Measurements from ENCODE around the gene UNC45A. TPM values are rescaled to one million over a fixed set of nuclear protein-coding genes. Genes with fewer than 3 reads are reported as not detected.

Gene UNC45A
- total RNA-seq, 1 donor = 116 TPM

DNA sequence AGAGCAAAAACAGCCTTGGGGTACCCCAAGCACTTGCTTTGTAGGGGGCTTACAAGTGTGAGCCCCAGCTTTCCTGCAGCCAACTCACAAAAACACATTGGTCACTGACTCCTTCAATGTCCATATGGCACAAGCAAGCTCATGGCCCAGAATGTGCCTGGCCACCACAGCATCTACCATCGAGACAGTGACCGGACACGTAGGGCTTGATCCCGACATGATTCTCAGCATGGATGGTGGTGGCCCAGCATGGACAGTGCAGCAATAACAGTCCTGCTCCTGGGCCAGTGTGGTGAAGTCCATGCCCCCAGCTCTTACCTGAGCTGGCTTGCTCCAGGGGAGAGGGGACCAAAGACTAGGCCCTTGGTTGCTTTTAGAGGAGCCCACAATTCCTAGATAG, 6.0 kb downstream of the UNC45A start:
- no peak for DNase-seq (ENCODE audit: low read depth in 2 of 3, low spot score in 2 of 3)

DNA sequence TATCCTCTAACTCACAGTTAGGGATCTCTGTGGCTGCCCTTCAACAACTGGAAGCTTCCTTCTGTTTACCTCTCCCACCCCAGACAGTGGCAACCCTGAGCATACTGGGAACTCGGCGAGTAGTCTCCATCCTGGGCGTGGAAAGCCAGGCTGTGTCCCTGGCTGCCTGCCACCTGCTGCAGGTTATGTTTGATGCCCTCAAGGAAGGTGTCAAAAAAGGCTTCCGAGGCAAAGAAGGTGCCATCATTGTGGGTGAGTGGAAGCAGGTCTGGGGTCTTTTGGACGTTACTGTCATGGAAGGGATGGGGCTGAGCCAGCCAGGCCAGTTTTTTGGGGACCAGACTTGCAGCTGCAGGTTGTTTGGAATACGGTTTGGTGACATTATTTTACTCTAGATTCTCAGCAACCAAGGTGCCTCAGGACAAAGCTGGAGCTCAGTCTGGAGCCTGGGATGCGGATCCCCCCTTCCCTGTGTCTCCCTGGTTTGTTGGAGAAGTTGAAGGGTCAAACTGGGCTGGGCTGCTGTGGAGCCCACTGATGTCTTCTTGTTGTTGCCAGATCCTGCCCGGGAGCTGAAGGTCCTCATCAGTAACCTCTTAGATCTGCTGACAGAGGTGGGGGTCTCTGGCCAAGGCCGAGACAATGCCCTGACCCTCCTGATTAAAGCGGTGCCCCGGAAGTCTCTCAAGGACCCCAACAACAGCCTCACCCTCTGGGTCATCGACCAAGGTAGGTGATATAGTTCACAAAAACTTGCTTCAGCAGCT, 7.5 kb downstream of the UNC45A start:
- no peak for DNase-seq (ENCODE audit: low read depth in 2 of 3, low spot score in 2 of 3)

DNA sequence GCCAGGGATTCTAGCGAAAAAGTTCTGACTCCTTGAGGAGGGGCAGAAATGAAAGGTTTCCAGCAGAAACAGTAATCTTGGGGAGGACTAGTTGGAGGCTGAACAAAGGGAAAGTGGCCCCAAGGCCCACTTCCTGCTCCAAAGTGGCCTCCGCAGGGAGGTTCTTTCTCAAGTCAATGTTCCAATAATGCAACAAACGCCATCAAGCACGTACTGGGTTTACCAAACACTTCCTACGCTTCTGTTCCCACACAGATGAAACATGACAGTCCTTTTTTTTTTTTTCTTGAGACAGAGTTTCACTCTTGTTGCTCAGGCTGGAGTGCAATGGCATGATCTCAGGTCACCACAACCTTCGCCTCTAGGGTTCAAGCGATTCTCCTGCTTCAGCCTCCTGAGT, 10.0 kb downstream of the UNC45A start:
- DNase-seq (ENCODE audit: low read depth in 2 of 3, low spot score in 2 of 3) = no peak

DNA sequence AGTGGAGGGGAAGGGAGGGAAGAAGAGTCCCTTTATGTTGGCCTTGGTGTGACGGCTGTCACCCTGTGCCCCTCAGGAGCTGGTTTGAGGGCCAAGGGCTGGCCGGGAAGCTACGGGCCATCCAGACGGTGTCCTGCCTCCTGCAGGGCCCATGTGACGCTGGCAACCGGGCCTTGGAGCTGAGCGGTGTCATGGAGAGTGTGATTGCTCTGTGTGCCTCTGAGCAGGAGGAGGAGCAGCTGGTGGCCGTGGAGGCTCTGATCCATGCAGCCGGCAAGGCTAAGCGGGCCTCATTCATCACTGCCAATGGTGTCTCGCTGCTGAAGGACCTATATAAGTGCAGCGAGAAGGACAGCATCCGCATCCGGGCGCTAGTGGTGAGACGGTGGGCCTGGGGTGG, 11.5 kb downstream of the UNC45A start:
- no peak for DNase-seq (ENCODE audit: low read depth in 2 of 3, low spot score in 2 of 3)

DNA sequence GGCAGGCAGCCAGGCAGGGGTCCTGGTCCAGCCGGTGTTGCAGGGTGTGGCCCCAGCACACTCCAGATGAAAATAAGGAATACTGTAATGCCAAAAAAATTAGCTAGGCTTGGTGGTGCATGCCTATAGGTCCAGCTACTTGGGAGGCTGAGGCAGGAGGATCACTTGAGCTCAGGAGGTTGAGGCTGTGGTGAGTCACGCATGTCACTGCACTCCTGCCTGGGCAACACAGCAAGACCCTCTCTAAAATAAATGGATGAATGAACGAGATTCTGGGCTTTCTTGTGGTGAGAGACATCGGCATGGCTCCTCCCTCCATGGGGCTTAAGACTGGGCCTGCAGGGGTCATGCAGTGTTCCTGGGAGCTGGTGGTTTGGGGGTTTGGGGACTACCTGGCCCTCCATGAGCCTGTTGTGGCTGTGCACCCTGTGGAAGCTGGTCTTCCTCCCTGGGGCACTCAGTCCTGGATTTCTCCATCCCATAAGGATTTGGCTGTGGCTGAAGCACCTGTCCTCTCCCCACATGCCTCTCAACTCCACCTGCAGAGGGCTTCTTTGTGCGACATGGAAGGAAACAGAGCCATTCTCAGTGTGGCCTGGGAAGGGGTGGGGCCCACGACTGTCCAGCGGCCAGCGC, 12.0 kb downstream of the UNC45A start:
- DNase-seq (ENCODE audit: low read depth in 2 of 3, low spot score in 2 of 3) = no peak

DNA sequence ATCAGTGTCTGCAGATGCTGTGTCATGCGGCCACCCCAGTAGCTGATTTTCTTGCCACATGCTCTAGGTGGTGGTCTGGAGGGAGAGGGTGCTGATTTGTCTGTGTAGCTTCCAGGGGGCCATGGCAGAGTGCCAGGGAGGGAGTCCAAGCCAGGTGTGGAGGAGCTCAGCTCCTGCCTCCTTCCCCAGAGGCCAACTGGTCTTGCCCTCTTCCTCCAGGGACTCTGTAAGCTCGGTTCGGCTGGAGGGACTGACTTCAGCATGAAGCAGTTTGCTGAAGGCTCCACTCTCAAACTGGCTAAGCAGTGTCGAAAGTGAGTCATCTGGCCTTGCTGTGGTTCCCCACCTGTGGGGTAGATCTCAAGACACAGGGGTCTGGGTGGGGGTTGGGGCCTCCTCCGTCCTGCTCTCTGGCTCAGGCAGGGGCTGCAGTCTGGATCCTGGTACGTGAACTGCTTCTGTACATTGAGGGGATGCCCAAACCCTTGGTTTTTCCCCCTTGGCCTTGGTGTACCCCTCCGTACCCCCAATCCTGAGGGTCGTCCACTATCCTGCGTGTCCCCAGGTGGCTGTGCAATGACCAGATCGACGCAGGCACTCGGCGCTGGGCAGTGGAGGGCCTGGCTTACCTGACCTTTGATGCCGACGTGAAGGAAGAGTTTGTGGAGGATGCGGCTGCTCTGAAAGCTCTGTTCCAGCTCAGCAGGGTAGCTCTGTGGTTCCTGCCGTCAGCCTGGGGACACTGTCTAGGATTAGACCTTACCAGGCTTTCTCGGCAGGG, 12.7 kb downstream of the UNC45A start:
- DNase-seq (ENCODE audit: low read depth in 2 of 3, low spot score in 2 of 3) = no peak

DNA sequence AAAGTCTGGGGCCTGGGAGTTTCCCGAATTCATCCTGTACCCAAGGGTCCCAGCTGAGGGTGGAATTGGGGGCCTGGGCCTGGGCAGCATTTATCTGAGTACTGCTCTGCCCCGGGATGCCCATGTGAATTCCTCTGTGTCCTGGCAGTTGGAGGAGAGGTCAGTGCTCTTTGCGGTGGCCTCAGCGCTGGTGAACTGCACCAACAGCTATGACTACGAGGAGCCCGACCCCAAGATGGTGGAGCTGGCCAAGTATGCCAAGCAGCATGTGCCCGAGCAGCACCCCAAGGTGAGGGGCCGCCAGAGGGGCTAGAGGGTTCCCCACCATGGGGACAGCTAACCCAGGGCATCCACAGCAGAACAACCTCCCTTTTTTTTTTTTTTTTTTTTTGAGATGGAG, 13.4 kb downstream of the UNC45A start:
- DNase-seq (ENCODE audit: low read depth in 2 of 3, low spot score in 2 of 3) = no peak

DNA sequence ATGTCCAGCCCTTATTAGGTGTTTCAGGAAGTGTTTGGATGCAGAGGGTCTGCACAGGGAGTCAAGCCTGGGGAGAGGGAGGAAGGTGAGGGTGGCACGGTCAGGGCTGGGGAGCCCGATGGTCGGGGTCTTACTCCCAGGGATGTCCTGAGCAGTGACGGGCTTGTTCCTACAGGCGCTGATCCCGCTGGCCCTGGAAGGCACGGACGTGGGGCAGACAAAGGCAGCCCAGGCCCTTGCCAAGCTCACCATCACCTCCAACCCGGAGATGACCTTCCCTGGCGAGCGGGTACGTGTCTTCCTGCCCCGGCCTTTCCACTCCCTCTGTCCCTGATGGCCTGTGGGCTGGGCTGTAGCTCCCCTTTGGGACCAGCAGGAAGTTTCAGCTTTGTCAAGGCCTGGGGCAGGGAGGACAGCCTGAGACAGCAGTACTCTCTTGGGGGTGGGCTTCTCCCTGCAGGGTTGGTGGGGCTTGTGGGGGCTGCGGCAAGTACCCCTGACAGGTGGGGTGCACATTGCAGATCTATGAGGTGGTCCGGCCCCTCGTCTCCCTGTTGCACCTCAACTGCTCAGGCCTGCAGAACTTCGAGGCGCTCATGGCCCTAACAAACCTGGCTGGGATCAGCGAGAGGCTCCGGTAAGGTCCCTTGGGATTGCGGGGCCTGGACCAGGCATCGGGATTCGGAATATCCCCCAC, 15.0 kb downstream of the UNC45A start:
- no peak for DNase-seq (ENCODE audit: low read depth in 2 of 3, low spot score in 2 of 3)

DNA sequence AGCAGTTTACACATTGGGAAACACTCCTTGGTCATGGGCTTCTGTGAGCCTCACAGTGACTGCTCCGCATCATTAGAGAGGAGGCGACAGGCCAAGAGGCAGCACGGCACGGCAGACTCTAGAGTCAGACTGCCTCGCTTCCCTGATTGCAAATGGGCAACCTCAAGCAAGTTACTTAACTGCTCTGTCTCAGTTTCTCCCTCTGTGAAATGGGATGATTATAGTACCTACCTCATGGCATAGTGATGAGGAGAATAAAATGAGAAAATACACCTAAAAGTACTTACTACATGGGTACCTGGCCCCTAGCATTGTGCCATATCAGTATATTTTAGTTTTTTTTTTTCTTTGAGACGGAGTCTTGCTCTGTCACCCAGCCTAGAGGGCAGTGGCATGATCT, 15.6 kb downstream of the UNC45A start:
- no peak for DNase-seq (ENCODE audit: low read depth in 2 of 3, low spot score in 2 of 3)

DNA sequence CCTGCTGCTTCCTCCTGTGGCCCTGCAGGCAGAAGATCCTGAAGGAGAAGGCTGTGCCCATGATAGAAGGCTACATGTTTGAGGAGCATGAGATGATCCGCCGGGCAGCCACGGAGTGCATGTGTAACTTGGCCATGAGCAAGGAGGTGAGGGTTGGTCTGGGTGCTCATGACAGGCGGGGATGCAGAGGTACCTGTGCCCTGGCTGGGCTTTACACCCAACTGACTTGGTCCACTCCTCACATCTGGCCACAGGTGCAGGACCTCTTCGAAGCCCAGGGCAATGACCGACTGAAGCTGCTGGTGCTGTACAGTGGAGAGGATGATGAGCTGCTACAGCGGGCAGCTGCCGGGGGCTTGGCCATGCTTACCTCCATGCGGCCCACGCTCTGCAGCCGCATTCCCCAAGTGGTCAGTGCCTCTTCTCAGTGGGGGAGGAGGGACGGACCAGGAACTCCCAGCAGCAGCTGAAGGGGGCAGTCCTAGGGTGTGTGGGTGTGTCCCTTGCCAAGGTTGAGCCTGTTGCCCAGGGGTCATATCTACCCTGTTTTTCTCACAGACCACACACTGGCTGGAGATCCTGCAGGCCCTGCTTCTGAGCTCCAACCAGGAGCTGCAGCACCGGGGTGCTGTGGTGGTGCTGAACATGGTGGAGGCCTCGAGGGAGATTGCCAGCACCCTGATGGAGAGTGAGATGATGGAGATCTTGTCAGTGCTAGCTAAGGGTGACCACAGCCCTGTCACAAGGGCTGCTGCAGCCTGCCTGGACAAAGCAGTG, 18.0 kb downstream of the UNC45A start:
- no peak for DNase-seq (ENCODE audit: low read depth in 2 of 3, low spot score in 2 of 3)

DNA sequence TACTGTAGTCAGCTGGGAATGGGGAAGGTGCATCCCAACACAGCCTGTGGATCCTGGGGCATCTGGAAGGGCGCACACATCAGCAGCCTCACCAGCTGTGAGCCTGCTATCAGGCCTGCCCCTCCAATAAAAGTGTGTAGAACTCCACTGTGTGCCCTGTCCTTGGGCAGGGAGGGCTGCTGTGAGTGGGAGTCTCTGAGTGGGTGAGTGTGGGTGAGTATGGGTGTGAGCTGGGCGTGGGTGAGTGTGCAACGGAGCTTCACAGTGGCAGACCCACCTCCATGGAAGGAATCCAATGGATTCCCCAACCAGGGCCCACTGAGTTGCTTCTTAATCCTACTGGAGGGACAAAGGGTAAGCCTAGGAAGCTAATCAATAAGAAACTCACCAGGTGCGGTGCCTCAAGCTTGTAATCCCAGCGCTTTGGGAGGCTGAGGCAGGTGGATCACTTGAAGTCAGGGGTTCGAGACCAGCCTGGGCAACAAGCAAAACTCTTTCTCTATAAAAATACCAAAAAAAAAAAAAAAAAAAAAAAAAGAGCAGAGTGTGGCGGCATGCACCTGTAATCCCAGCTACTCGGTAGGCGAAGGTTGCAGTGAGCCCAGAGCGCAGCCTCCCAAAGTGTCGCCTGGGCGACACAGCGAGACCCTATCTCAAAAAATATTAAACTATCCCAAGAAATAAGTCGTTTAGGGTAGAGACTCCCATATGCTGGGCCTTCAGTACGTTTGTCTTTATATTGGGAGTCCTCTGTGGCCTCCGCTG, 19.0 kb downstream of the UNC45A start:
- no peak for DNase-seq (ENCODE audit: low read depth in 2 of 3, low spot score in 2 of 3)

DNA sequence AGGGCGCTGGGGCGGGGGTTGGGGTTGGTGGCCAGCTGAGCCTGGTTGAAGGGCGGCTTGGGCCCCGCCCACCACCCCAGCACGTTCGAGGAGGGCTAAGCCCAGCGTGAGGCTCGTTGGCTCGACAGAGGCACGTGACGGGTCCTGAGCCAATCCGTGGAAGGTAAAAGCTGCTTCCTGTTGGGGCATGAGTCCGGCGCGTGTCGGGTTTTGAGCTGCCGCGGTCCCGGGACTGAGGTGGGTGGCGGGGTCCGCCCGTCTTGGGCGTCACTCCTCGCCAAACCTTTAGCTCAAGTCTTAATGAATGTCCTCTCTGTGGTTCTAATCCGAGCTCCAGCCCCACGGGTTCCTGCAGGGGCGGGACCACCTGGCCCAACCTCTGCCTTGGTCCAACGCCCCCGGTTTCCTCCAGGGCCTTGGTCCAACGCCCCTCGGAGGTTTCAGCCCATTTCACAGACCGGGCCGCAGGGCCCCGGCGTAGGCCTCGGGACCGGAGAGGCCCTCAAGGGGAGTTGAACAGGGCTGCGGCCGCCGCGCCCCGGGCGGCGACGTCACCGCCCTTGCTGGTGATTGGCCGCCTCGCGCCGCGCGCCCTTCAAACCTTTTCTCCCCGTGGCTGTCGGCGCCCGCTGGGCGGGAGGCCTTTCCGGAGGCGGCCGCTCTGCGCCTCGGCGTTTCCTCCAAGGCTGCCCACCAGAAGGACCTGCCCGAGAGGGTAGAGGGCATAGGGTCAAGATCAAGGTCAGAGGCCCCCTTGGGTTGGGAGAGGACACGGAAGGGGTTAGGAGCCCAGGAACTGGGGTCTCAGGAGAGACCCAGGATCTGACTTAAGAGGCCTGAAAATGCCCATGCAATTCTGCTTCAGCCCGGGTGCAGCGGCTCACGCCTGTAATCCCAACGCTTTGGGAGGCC, 19.9 kb downstream of the UNC45A start, which contains the start of gene RCCD1:
Gene RCCD1 (plus strand): TSS at position 173 of the 912 bp plus-strand sequence. CDS start 1,851 bp downstream, outside the sequence.
- peak; percentile 69 to 95 (median 91) for DNase-seq (ENCODE audit: low read depth in 2 of 3, low spot score in 2 of 3)

DNA sequence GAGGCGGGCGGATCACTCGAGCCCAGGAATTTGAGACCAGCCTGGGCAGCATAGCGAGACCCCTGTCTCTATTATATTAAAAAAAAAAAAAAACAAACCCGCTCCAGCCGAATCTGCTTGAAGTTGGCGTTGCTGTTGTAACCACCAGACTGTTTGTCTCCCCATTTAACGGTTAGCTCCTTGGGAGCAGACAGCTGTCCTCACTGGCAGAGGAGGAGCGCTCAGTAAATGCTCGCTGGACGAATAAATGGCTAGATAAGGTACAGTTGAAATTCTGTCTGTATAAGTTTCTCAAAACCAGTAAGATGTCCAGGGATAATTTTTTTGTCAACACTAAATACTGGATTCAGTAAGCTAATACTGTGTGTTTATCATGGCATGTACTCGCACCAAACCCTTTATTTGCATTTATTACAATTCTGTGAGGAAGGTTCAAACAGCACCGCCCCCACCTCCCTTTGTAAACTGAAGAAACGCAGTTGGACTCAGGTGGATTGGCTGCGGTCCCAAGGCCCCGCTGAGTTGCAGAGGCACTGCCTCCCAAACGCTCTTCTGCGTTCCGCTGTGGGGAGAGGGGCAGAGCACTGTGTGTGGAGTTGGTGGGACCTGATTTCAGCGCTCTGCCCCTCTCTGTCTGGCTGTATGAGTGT, 20.7 kb downstream of the UNC45A start:
- DNase-seq (ENCODE audit: low read depth in 2 of 3, low spot score in 2 of 3) = no peak

DNA sequence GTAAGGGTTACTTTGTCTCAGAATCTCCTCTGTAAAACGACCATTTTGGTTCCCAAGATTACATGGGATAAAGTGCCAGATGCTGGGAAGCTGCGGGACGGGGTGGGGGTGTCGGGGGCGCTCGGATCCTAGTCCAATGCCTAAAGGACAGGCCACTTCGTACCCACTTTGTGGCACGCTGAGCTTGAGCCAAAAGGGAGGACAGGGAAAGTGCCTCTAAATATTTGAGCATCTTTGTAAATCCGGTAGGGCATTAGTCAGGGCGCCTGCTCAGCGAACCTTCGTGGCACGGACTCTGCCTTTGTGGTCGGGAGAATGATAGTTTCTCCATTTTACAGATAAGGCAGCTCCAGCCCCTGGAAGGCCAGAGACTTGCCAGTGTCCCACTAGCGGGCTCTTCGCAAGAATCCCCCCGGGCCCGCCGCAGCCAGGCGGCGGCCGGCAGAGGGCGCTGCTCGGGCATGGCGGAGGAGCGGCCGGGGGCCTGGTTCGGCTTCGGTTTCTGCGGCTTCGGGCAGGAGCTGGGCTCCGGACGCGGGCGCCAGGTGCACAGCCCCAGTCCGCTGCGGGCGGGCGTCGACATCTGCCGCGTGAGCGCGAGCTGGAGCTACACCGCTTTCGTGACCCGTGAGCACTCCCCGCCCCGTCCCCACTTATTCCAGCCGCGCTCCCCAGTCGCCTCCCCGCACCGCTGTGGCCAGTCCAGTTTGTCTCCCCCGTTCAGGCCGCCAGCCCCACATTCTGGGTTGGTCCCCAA, 21.4 kb downstream of the UNC45A start:
- peak; percentile 33 to 83 (median 80) for DNase-seq (ENCODE audit: low read depth in 2 of 3, low spot score in 2 of 3)

DNA sequence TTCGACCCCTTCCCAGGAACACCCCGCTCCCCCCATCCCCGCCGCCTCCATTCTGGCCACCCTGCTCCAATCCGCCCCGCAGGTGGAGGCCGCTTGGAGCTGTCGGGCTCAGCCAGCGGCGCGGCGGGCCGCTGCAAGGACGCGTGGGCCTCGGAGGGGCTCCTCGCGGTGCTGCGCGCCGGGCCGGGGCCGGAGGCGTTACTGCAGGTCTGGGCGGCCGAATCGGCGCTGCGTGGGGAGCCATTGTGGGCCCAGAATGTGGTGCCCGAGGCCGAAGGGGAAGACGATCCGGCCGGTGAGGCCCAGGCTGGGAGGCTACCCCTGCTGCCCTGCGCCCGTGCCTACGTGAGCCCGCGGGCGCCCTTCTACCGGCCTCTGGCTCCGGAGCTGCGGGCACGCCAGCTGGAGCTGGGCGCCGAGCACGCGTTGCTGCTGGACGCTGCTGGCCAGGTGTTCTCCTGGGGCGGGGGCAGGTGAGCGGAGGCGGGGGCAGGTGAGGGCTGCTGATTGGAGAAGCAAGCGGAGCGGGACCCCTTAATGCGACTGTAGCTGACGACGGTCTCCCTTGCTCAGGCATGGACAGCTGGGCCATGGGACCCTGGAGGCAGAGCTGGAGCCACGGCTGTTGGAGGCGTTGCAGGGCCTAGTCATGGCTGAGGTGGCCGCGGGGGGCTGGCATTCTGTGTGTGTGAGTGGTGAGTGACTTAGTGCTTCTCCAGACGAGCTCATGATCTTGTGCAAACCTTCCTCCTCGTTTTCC, 22.1 kb downstream of the UNC45A start:
- peak in 1 of 3 donors; percentile 32 for DNase-seq (ENCODE audit: low read depth in 2 of 3, low spot score in 2 of 3)

DNA sequence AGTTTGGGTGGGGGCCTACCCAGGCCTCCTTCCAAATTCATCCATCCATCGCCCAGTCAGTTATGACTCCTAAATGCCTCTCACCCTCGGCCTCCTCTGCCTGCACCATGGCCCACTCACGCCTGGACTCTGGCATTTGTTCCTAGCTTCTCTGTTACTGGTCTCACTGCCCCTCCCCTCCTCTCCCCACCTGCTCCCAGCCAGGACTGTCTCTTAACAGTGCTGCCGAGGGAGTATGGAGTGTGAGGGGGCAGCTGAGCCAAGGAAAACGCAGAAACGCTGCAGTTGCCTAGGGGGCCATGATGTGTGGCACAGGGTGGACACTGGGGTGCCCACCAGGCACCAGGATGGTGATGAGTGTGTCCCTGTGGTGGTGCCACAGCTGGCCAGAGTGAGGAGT, 22.7 kb downstream of the UNC45A start:
- DNase-seq (ENCODE audit: low read depth in 2 of 3, low spot score in 2 of 3) = no peak
